ENCODE data around the gene ADK.

The ADK gene

DNA sequence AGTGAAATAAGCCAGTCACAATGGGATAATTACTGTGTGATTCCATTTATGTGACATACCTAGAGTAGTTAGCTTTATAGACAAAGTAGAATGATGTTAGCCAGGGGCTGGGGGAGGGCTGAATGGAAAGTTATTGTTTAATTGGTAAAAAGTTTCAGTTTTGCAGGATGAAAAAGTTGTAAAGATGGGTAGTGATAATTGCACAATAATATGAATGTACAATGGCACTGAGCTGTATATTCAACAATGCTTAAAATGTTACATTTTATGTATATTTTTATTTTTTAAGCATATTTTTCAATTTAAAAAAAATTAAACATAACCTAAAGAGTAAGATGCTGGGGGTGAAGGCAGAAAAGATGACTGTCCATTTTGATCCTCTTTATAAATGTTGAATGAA is 459.3 kb downstream of the ADK start:
- DNase-seq = no peak

DNA sequence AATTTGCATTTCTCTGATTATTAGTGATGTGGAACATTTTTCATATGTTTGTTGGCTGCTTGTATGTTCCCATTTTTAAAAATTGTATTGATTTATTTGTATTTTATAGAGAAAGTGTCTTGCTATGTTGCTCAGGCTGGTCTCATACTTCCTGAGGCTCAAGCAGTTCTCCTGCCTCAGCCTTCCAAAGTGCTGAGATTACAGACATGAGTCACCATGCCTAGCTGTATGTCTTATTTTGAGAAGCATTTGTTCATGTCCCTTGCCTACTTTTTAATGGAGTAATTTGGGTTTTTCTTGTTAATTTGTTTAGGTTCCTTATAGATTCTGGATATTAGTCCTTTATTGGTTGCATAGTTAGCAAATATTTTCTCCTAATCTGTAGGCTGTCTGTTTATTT is 461.2 kb downstream of the ADK start:
- DNase-seq = no peak

DNA sequence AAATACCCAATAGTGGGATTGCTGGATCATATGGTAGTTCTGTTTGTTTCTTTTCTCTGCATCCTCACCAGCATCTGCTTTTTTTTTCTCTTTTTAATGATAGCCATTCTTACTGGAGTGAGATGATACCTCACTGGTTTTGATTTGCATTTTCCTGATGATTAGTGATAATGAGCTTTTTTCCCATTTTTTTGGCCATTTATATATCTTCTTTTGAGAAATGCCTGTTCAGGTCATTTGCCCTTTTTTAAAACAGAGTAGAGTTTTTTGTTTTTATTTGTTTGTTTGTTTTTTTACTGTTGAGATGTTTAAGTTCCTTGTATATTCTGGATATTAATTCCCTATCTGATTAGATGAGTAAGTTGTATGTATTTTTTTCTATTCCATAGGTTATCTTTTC is 469.6 kb downstream of the ADK start:
- no peak for DNase-seq

DNA sequence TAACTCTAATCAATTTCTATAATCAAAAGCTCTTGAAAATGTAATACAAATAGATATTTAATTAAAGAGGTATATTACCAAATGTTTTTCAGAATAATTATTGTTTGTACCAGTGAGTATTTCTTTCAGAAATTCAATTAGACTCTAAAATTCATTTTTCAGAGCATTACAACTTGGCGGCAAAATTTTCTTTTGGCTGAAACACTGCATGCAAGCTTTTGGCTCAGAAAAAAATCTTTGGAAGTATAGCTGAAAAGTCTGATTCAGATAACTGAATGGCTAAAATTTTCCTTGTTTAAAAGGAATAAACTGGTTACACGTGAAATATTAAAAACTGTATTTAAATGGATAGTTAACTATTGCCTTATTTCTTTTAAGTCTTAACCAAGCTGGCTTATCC is 472.8 kb downstream of the ADK start:
- DNase-seq = no peak

DNA sequence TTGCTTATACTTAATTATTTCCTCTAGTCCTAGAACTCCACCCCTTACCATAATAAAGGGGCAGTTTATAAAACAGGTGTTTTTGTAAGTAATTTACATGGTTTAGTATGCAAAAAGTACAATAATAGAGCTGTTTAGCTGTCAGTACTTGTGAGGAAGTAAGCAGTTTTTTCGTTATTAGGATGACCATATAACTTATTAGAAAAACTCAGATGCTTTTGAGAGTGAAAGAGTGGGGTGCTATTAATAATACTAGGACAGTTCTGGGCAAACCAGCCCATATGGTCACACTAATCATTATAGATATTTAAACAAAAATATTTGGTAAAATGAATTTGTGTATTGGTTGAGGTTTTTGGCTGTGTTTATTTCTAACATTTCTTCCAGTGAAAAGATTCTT is 473.5 kb downstream of the ADK start:
- no peak for DNase-seq

DNA sequence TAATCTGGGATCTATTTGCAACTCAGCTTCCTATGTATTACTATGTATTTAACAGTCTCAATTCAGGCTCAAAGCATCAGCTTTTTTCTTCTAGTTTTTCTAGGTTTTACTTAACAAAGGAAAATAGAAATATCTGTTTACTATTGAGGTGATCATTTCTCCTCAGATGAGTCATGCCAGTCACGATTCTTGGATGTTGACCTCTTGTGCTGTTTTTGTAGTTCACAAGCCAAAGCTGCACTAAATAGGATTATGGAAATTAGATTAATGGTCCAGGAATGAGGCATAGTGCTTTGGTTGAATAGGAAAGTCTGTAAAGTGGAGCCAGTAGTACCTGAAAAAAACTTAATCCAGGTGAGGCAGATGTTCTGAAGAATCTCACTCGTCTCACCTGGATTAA is 477.1 kb downstream of the ADK start:
- no peak for DNase-seq

DNA sequence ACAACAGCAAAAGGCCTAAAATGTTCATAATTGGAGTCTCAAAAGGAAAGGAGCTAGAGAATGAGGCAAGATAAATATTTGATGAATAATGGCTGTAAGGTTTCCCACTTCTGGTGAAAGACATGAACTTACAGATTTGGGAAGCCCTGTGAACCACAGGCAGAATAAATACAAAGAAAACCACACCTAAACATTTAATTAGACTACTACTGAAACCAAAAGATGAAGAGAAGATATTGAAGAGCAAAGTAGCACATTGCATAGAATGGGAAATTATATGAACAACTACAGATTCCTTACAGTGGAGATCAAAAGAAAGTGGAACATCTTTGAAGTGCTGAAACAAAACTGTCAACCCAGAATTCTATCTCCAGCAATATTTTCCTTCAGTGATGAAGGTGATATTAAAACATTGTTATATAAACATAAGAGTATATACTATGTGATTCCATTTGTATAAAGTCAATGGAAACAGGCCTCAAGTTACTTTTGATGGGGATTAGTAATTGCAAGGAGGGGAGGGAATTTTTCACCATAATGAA is 484.0 kb downstream of the ADK start:
- DNase-seq = no peak

DNA sequence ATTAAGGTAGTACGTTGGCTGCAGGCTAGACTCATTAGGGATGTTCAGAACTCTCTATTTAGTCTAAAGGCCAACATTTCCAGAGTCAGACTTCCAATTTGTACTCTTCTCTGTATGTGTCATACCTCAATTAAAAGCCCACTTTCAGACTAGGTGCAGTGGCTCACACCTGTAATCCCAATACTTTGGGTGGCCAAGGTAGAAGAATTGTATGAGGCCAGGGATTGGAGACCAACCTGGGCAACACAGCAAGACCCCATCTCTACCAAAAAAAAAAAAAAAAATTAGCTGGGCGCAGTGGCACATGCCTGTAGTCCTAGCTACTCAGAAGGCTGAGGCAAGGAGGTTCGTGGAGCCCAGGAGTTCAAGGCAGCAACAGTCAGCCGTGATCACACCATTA is 484.6 kb downstream of the ADK start:
- no peak for DNase-seq

DNA sequence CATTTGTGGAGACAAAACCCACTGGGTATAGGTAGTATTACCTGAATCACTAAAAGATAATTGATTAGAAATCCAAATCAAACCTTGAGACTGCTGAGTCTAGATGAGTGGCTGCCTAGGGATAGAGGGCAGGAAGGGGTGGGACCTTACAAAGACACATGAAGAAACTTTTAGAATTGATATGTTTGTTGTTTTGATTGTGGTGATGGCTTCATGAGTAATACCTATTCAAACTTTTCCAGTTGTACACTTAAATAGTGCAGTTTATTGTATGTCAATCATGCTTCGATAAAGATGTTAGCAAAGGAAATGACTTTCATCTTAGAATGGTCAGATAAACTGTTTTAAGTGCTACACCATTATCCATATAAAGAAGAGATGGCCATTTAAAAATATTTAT is 486.7 kb downstream of the ADK start:
- DNase-seq = no peak

DNA sequence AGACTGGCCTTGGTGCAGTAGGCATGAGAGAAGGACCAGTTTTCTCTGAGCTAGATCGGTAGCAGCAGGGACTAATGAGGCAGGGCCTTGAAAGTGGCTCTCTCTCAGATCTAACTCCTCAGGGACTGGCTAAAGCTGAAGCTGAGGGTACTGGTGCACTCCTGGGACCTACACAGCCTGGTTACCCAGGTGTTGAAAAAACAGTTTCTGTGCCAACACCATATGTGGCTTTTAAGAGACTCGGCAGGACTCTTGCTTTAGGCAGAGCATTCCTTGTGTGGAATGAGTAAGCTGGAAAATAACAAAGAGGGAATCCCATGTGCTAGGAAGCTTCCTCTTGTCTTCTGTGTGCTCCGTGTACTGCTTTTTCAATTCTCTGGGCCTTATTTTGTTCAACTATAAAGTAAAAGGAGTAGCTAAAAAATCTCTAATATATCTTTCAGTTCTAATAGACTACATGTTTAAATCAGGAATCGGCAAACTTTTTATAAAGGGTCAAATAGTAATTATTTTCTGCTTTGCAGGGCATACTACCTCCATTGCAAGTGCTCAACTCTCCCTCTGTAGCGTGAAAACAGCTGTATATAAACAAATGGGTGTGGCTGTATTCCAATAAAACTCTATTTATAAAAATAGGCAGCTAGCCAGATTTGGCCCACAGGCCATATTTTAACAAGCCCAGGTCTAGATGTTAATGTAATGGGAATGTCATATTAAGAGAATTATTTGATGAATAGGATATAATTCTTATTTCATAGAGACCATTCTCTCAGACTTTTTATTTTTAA is 489.3 kb downstream of the ADK start:
- no peak for DNase-seq

DNA sequence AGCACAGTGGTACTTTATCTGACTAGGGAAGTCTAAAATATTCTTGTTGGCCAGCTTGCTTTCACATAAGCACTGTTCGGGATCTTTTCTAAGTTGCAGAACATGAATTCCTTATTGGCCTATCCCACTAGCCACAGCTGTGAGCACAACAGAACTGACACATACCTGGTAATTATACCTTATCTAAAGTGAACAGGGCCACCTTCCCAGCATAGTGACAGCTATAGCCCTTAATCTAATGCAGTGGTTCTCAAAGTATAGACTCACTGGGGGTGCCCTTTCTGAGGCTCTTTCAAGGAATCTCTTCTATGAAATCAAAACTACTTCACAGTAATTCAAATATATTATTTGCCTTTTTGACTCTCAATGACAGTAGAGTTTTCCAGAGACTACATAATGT is 490.6 kb downstream of the ADK start:
- DNase-seq = no peak

DNA sequence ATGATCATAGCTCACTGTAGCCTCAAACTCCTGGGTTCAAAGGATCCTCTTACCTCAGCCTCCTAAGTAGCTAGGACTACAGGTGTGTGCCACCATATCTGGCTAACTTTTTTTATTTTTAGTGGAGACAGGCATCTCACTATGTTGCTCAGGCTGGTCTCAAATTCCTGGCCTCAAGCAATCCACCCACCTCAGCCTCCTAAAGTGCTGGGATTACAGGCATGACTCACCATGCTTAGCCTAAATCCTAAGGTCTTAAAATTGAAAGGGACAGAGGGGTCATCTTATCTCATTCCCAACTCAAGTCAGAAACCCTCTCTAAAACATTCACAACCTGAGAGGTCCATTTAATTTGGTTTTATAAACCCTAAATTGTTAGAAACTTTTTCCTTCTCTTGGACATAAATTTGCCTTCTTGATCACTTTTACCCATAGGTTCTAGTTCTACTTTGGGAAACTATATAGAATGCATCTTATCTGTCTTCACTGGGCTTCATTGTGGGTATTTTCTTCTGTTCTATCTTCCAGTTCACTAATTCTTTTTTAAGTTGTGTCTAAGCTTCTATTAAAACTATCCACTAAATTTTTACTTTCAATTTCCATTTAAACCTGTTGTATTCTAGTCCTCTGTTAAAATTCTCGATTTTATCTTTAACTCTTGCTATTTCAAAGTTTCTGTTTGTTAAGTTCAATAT is 492.0 kb downstream of the ADK start:
- DNase-seq = no peak

DNA sequence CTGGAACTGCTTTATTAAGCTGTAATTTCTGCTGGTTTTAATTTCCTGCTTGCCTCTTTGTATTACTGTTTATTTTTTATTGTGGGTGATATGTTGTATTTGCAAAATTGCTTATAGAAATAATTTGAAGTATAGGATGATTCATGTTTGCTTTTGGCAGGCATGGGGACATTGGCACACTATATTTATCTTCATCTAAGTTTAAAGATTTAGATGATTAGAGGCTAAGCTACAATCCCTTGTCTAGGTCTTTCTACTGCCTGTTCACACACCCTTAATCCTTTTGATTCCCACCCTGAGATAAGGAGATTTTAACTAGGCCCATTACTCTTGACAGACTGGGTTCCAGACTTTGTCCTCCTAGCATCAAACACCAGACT is 492.6 kb downstream of the ADK start:
- DNase-seq = no peak

DNA sequence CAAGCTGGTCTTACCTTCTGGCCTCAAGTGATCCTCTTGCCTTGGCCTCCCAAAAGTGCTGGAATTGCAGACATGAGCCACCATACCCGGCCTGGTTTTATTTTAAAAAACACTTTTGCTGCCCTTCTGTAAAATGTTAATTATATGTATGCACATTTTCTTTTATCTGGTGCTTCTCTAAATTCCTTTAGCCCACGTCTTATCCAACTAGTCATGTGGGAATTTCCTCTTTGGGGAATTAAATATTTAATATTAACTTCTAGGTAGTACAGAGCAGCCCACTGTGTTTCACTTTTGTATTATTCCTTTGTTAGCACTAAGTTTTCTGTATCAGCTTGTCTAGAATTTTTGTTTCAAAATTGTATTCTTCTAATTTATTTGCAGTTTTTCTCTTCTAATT is 493.7 kb downstream of the ADK start:
- DNase-seq = no peak

DNA sequence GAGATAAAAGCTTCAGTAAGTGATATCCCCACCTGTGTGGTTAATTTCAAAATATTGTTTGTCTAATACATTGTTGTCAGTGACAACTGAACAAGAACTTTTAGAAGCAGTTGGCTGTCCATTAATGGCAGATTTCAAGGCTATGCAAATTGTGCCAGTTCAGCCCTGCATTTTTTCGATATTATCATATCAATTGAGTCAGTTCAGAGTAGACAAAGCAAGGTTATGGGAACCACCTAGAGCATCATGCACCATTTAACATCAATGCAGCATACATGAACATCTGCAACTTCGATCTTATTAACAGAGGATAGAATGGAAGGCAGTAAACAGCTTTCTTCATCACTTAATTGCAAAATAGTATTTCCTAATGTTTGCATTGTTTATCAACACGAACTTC is 494.7 kb downstream of the ADK start:
- DNase-seq = no peak

DNA sequence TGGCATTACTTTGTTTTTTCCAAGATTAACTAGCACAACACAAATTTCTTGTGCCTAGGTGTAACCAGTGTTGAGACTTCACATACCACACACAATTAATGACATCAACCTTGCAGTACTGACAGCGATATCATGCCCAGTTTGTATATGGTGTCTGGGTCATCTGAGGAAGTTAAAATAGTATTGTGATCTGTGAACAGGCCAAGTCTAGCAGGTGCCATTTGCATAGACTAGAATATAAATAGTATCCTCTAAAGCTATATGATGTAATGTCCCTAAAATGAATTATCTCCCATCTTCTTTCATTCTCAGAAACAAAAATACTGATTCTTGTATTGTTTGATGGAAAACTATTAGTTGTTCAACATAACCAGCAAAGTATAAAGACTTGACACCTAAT is 499.6 kb downstream of the ADK start:
- DNase-seq = no peak

DNA sequence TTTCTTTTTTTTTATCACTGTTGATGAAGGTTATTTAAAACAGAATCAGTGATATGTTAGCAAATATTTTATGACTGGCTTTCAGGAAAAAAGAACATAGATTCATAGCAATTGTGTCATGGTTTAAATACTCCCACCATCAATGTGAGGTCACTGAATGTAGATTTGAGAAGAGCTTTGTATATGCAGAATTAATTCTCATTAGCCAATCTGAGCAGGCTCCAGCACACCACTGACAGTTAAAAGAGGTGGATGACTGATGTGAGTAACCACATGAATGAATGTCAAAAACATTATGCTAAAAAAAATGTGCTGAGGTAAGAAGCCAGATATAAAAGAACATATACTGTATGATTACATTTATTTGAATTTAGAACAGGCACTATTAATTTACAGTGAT is 500.5 kb downstream of the ADK start:
- DNase-seq = no peak

DNA sequence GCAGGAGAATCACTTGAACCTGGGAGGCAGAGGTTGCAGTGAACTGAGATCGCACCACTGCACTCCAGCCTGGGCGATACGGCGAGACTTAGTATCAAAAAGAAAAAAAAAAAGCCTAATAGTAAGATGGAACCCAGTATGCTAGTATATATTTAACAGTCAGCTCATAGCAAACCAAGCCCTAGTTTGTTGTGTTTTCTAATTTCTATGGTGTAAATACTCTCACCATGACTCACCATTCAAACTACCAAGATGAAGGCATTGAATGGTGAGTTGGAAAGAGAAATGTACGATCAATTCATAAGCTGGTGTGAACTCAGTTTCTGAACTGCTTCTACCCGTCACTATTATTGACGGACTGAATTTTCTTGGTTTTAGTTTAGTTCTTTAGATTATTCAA is 501.6 kb downstream of the ADK start:
- no peak for DNase-seq

DNA sequence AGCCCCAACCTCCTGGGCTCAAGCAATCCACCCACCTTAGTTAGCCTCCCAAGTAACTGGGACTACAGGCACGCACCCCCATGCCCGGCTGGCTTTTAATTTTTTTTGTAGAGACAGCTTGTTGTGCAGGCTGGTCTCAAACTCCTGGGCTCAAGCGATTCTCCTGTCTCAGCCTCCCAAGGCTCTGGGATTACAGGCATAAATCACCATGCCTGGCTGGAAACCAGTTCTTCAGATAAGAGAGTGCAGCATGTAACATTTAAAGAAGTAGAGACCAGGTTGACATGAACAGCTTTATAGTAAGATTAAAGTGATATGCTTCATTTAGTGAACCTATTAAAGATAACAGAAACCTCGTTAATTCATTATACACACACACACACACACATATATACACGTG is 507.5 kb downstream of the ADK start:
- DNase-seq = no peak

DNA sequence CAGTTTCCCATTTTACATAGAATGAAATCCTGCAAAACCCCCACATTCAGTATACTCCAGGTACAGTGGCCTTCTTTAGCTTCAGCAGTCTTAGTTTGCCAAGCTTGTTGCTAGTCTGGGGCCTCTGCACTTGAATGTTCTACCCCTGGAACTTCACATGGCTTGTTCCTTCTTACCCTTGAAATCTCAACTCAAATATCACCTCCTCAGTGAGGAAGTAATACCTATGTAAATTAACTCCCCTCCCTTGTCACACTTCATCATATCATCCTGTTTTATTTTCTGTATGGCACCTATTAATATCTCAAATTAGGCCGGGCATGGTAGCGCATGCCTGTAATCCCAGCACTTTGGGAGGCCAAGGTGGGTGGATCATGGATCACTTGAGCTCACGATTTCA is 511.6 kb downstream of the ADK start:
- DNase-seq = no peak

DNA sequence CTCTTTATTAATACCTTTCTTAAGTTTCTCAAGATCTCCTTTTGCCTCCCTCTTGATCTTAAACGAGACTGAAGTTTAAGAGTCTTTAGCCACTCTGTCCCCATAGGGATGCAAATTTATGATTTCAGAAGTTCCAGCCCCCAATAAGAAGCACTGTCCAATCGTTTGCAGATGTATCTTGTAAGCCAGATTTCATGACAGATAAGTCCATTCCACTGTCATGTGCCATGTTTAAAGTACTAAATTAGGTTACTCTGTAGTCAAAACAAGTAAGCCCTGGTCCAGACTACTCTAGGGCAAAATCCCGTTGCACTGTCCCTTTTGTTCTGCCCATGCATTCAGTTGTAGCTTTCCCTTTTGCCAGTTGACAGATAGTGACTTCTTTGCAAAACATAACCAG is 518.2 kb downstream of the ADK start:
- DNase-seq = no peak

DNA sequence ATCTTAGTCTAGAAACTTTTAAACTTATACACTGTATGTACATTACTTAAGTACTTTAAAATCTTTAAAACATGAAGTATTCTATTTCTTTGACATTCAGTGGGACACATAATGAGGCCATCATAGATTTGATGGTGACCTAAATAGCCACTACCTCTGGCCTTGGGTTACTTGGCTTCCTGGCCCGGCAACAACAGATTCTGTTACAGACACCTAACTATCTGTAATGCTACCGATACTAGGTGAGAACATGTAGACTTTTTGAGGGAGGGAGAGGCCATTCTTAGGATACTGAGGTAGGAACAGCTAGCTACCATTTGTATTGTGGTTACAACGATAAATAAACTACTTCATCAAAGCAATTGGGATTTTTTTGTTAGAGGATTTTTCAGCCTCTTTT is 520.7 kb downstream of the ADK start:
- DNase-seq = no peak

DNA sequence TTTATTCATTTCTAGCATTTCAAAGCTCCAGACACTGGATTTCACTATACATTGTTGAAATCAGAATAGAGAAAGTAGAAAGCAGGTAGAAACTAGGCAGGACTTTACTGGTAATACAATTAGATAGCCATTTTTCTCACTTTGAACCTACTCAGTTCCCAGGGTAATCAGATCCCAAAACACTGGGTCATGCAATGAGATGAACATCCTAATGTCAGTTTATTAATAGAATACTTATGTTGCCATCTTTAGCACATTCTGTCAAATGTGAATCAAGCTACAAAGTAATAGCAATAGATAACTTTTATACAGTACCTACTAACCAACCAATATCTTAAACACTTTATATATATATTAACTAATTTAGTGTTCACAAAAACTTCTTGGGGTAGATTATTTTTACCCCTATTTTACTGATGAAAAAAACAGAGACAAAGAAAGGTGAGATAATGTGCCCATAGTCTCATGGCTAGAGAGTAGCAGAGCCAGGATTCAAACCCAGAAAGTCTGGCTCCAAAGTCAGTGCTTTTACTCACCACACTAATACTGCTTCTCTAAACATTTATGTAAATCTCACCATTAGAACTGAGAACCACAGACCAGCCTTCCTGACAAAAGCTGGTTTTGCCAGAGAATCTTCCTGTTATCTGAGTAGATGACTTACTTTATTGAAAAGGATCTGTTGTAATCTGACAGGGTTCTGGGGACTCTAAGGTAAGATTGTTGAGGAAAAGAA is 521.6 kb downstream of the ADK start:
- no peak for DNase-seq

DNA sequence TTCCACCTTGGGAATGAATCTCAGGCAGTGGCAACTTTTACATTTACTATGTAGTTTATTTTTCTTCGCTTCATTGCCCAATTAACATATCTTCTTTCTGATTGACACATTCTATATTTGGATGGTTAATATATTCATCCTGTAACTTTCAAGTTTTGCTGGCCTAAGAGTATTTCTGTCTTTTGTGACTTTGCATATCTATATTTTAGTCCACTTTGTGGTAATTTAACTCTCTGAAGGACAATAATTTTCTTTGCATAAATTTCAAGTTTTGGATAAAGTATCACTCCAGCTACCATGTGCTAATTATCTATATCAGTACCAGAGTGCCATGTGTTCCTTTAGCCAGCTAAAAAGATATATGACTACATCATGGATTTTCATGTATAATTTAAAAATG is 523.9 kb downstream of the ADK start:
- no peak for DNase-seq

Data from right kidney (tissue), 1 donor.